AG04449 (cell line): Measurements from ENCODE around the gene GADL1.

Experiments used
- CTCF ChIA-PET: fragments of 350-600 bp; formaldehyde crosslinking; extraction: SDS; loops from one replicate; lab custom pipeline; 2021; ENCODE audit warnings: antibody characterized with exemption; lab: Yijun Ruan, JAX
- POLR2A ChIA-PET: fragments of 400-600, 350-600 bp; formaldehyde crosslinking; extraction: SDS; loops from one replicate; lab custom pipeline; 2020; ENCODE audit warnings: antibody characterized with exemption, inconsistent platforms; lab: Yijun Ruan, JAX
- DNase-seq: peaks from one replicate; pipeline ENCODE4 v3.0.0-alpha.2; 2010; ENCODE audit warnings: low read depth, low spot score
- H3K4me3 ChIP-seq: 2 replicates; pipeline ENCODE4 v1.5.1; 2011; ENCODE audit warnings: low read depth, mild to moderate bottlenecking, control low read depth, low read length
- TF ChIP-seq, protein P1 (sequence below): IDR thresholded peaks from one replicate; pipeline ENCODE4 v1.5.1; 2011; ENCODE audit warnings: mild to moderate bottlenecking, moderate library complexity, low read length, control low read depth, inconsistent platforms; ENCODE audit not compliant: insufficient read depth; ENCODE audit errors: missing control alignments

GADL1 gene

DNA sequence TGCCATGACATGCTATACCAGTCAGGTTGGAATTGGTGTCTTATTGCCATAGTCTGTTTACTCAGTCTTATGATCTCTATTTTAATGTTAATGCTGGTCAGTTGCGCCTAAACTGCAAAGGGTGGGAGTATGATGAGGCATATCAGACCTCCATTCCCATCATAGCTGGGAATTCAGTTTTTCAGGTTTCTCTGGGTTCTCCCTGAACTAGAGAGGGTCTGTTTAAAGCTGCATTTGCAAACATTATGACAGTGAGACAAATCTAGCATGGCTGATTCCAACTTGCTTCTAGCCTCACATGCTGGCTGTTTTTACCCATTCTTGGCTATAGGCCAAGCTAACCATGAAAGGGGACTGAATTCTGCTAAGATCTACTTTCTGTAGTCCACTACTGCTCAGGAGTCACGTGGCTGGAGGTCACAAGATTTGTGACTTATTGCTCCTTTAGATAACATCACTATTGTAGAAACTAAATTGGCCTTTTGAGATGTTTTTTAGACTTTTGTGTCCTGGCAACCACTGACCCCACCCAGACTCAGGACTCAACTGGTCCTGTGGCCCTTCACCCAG is 191.5 kb downstream of the GADL1 start:
- no peak overlapping the region for H3K4me3 ChIP-seq
- TF ChIP-seq, protein P1, sequence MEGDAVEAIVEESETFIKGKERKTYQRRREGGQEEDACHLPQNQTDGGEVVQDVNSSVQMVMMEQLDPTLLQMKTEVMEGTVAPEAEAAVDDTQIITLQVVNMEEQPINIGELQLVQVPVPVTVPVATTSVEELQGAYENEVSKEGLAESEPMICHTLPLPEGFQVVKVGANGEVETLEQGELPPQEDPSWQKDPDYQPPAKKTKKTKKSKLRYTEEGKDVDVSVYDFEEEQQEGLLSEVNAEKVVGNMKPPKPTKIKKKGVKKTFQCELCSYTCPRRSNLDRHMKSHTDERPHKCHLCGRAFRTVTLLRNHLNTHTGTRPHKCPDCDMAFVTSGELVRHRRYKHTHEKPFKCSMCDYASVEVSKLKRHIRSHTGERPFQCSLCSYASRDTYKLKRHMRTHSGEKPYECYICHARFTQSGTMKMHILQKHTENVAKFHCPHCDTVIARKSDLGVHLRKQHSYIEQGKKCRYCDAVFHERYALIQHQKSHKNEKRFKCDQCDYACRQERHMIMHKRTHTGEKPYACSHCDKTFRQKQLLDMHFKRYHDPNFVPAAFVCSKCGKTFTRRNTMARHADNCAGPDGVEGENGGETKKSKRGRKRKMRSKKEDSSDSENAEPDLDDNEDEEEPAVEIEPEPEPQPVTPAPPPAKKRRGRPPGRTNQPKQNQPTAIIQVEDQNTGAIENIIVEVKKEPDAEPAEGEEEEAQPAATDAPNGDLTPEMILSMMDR = no peak
- no peak for DNase-seq
- ChIA-PET CTCF (interaction anchor here (1.0 to 1.7 kb wide), 2 partner anchors 9 to 663 kb away, joined by 3 to 12 read pairs; no protein-coding TSS in a partner anchor), POLR2A (no interaction called here)

DNA sequence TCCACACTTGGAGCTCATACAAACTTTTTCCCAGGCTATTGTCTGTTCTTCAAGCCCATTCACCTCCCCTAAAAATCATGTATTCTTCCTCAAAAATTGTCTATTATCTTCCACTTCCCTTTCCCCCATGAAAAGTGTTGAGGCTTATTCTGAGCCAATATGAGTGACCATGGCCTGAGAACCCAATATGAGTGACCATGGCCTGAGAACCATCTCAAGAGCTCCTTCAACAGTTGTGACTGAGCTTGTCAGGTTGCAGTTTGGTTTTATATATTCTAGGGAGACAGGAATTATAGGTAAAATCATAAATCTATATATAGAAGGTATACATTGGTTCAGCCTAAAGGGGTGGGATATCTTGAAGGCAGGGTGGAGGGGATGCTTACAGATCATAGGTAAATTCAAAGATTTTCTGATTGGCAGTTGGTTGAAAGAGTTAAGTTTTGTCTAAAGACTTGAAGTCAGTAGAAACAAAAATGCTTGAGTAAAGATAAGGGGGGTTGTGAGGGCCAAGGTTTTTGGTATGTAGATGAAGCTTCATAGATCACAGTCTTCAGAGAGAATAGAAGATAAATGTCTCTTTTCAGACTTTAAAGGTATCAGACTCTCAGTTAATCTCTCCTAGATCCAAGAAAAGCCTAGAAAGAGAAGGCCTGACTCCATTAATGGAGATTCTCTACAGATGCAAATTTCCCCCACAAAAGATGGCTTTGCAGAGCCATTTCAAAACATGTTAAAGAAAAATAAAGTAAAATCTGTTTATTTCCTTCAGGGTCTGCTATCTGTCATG is 192.2 kb downstream of the GADL1 start:
- no peak for DNase-seq
- POLR2A ChIA-PET = no interaction called here
- CTCF ChIA-PET = interaction anchor here (0.7 to 1.4 kb wide), 2 partner anchors 34 to 660 kb away, joined by 3 to 4 read pairs; no protein-coding TSS in a partner anchor
- TF ChIP-seq, protein P1 = no peak
- H3K4me3 ChIP-seq = no peak overlapping the region

DNA sequence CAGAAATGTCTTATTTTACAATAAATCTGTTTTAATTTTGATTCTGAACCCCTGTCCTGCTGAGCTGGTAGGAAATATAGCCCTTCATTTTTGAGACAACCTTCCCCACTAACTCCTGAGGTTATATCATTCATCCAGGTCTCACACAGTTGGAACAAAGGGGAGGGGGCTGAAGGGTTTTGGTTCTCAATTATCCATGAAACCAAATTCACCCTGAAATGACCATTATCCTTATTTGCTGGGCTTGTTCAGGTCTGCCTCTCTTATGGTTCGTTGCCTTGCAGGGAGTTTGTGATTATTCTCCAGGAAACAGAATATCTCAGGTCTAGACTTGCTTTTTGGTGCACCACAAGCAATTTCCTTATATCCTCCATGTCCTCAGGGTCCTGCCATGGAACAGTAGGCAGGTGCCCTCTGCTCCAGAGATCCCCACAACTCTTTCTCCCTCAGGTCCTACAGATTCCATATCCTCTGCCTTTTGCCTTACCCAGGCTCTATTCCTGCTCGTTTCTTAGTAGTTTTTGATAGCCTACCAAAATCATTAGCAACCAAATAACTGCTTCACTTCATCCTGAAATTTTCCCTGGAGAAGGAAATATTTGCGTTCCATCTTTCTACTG is 193.6 kb downstream of the GADL1 start:
- TF ChIP-seq, protein P1 = no peak
- no peak overlapping the region for H3K4me3 ChIP-seq
- POLR2A ChIA-PET = no interaction called here
- DNase-seq = no peak
- CTCF ChIA-PET = interaction anchor here (1.4 kb wide), 1 partner anchor 658 kb away, joined by 4 read pairs; no protein-coding TSS in a partner anchor

DNA sequence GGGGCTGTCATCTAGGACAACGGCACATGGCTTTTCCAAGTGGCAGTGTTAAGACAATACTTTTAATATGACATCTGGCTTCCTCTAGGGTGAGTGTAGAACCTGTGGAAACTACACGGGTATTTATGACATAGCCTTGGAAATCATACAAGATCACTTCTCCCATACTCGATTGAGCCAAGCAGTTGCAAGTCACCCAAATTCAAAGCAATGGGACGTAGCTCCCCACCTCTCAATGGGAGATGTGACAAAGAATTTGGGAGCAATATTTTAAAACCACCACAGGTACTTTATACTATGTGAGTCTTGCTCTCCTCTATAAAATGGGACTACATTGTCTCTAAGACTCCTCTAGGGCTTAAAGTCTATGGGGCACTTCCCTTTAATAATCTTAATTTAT is 194.5 kb downstream of the GADL1 start:
- H3K4me3 ChIP-seq = no peak overlapping the region
- POLR2A ChIA-PET = no interaction called here
- CTCF ChIA-PET = no interaction called here
- TF ChIP-seq, protein P1 = no peak
- DNase-seq = no peak

DNA sequence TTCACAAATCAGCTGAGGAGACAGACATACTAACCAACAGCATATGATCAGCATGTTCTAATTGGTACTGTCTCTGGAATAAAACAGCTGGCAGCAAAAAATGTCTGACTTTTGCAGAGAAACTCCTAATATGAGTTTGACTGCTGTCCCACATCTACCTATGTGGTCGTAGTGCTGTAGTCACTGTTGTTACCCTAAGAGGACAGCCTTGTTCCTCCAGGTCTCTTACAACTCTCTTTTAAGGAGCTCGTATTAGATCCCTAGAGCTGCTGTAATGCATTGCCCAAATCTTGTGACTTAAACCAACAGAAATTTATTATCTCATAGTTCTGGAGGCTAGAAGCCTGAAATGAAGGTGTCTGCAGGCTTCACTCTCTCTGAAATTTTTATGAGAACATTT is 195.9 kb downstream of the GADL1 start:
- TF ChIP-seq, protein P1 = no peak
- DNase-seq = no peak
- ChIA-PET CTCF (interaction anchor here (0.9 to 1.3 kb wide), 2 partner anchors 468 to 500 kb away, joined by 3 read pairs; no protein-coding TSS in a partner anchor), POLR2A (interaction anchor here (0.6 kb wide), 1 partner anchor 74 kb away, joined by 4 read pairs; no protein-coding TSS in a partner anchor)
- no peak overlapping the region for H3K4me3 ChIP-seq
